HepG2 (cell line): ENCODE measurements around the gene CD7. TPM values are rescaled to one million over a fixed set of nuclear protein-coding genes. Genes with fewer than 3 reads are reported as not detected.

Experiments used
- AGO1 ChIP-seq: fragments of 200-400 bp; formaldehyde crosslinking; IDR thresholded peaks from 2 replicates; pipeline ENCODE4 v1.6.1; 2017; ENCODE audit warnings: mild to moderate bottlenecking, low read depth, low read length, moderate library complexity; ENCODE audit not compliant: poor library complexity, severe bottlenecking
- BORCS8-MEF2B ChIP-seq: sonication (generic); formaldehyde crosslinking; IDR thresholded peaks from 2 replicates; pipeline ENCODE4 v1.8.0; 2022; ENCODE audit warnings: mild to moderate bottlenecking, missing genetic modification reagents
- GTF3A ChIP-seq: sonication (generic); formaldehyde crosslinking; conservative IDR thresholded peaks from 2 replicates; pipeline ENCODE4 v1.4.0; 2020; ENCODE audit warnings: mild to moderate bottlenecking, missing genetic modification reagents
- IRF9 ChIP-seq: sonication (generic); formaldehyde crosslinking; IDR thresholded peaks from 2 replicates; pipeline ENCODE4 v1.8.0; 2022; ENCODE audit warnings: missing genetic modification reagents, mild to moderate bottlenecking, borderline replicate concordance
- KDM1A ChIP-seq: IDR thresholded peaks from 2 replicates; pipeline ENCODE4 v1.6.1; 2016; ENCODE audit warnings: missing compliant biosample characterization
- PHF8 ChIP-seq: sonication (generic); formaldehyde crosslinking; IDR thresholded peaks from 2 replicates; pipeline ENCODE4 v1.5.0; 2020; ENCODE audit warnings: missing genetic modification reagents
- SAFB2 ChIP-seq: sonication (generic); formaldehyde crosslinking; IDR thresholded peaks from 2 replicates; pipeline ENCODE4 v1.5.1; 2020; ENCODE audit warnings: missing genetic modification reagents, low read depth, mild to moderate bottlenecking, borderline replicate concordance
- TFAP4 ChIP-seq: sonication (generic); IDR thresholded peaks from 2 replicates; pipeline ENCODE4 v1.6.1; 2016; ENCODE audit warnings: low read depth, borderline replicate concordance
- XRCC5 ChIP-seq: fragments of 200-400 bp; formaldehyde crosslinking; optimal IDR thresholded peaks from 2 replicates; pipeline ENCODE3; 2017; ENCODE audit warnings: mild to moderate bottlenecking, low read length
- ZBTB40 ChIP-seq, 2 experiments: fragments of 450-650 bp in 1 of 2; sonication (generic) in 1 of 2; formaldehyde crosslinking in 1 of 2; IDR thresholded peaks; 2 replicates each; pipeline versions ENCODE4 v1.6.1 to v1.8.0; 2016 to 2022; ENCODE audit warnings: antibody characterized with exemption in 1 of 2, mild to moderate bottlenecking in 1 of 2, missing genetic modification reagents in 1 of 2
- ZFP90 ChIP-seq: sonication (generic); formaldehyde crosslinking; IDR thresholded peaks from 2 replicates; pipeline ENCODE4 v1.8.0; 2022; ENCODE audit warnings: missing genetic modification reagents, mild to moderate bottlenecking, inconsistent platforms, borderline replicate concordance
- ZGPAT ChIP-seq: IDR thresholded peaks from 2 replicates; pipeline ENCODE4 v1.6.1; 2016; ENCODE audit warnings: mild to moderate bottlenecking
- ZNF33B ChIP-seq: sonication (generic); formaldehyde crosslinking; IDR thresholded peaks from 2 replicates; pipeline ENCODE4 v1.5.1; 2020; ENCODE audit warnings: mild to moderate bottlenecking, missing genetic modification reagents
- ZNF431 ChIP-seq: sonication (generic); formaldehyde crosslinking; IDR thresholded peaks from 2 replicates; pipeline ENCODE4 v1.9.0; 2022; ENCODE audit warnings: missing genetic modification reagents, low read depth, mild to moderate bottlenecking, borderline replicate concordance
- ZNF737 ChIP-seq: sonication (generic); formaldehyde crosslinking; IDR thresholded peaks from 2 replicates; pipeline ENCODE4 v1.5.0; 2020; ENCODE audit warnings: missing genetic modification reagents, mild to moderate bottlenecking, borderline replicate concordance
- ZNF772 ChIP-seq: sonication (generic); formaldehyde crosslinking; IDR thresholded peaks from 2 replicates; pipeline ENCODE4 v1.5.0; 2020; ENCODE audit warnings: mild to moderate bottlenecking, missing genetic modification reagents
- polyA plus RNA-seq, 8 experiments: library from polyadenylated mRNA; depleted of rRNA in 3 of 8; stranded (reverse) in 7 of 8; unstranded in 1 of 8; fragments of >200 nt; fragmentation: Illumina TruSeq in 4 of 8; extraction: Trizol in 4 of 8; gene quantifications; 2 replicates each; pipeline versions ENCODE4 v1.2.1 to v1.2.3, GENCODE V29; 2011 to 2016; ENCODE audit warnings: low read depth in 4 of 8, missing spikeins in 1 of 8, mixed read lengths in 1 of 8; ENCODE audit not compliant: insufficient read depth in 1 of 8
- total RNA-seq, 5 experiments: library from RNA; depleted of rRNA; stranded (reverse); fragments of >200 nt; fragmentation: Illumina TruSeq; extraction: Trizol; gene quantifications; 2 replicates each; pipeline ENCODE4 v1.2.3, GENCODE V29; 2016; ENCODE audit warnings: low read depth in 1 of 5

Gene CD7
- total and polyA plus RNA-seq, 2 of the 13 experiments (the other 11 are each of a cell fraction or from before 2014, with no cell fraction given): 67.6 to 76.4 TPM

GRCh38 chr17:82300707-82301270 lies 16.6 kb downstream of the CD7 start (continued):
- peak; percentile 67 for TF ChIP-seq AGO1
- peak; percentile 64; the same call in 1 of the 2 replicates for TF ChIP-seq ZGPAT
- peak; percentile 38; the same call in 1 of the 2 replicates for TF ChIP-seq SAFB2 (CRISPR knock-in tag)
- TF ChIP-seq XRCC5: peak; percentile 86
- peak; percentile 52; the same call in 1 of the 2 replicates for TF ChIP-seq ZNF772 (CRISPR knock-in tag)
- TF ChIP-seq ZNF737 (CRISPR knock-in tag): 0 out of 2 replicates have a peak, but pooled peaks have one; percentile 37
- TF ChIP-seq ZFP90 (CRISPR knock-in tag): 0 out of 2 replicates have a peak, but pooled peaks have one; percentile 27
- TF ChIP-seq BORCS8-MEF2B (CRISPR knock-in tag): peak; percentile 71; the same call in 1 of the 2 replicates
- TF ChIP-seq ZNF431: peak; percentile 61; the same call in 1 of the 2 replicates
- TF ChIP-seq PHF8: peak; percentile 41; the same call in 1 of the 2 replicates
- no peak for TF ChIP-seq ZBTB40 (IDR thresholded peaks at IDR 0.05)
- TF ChIP-seq ZBTB40 (CRISPR knock-in tag; IDR thresholded peaks at IDR 0.05): peak; percentile 47; the same call in 1 of the 2 replicates
- TF ChIP-seq GTF3A (CRISPR knock-in tag): no peak
- 0 out of 2 replicates have a peak, but pooled peaks have one; percentile 49 for TF ChIP-seq KDM1A (CRISPR knock-in tag)
- 0 out of 2 replicates have a peak, but pooled peaks have one; percentile 28 for TF ChIP-seq ZNF33B
- TF ChIP-seq IRF9 (CRISPR knock-in tag): peak; percentile 81; the same call in 1 of the 2 replicates
- TF ChIP-seq TFAP4: peak; percentile 65; the same call in 1 of the 2 replicates
